Fibroblast of the aortic adventitia (primary cell): ENCODE results near the gene SPPL2B. TPM values are rescaled to one million over a fixed set of nuclear protein-coding genes. Genes with fewer than 3 reads are reported as not detected.

ENCODE experiments used
- DNase-seq: peaks from one replicate; pipeline ENCODE4 v3.0.0-alpha.2; 2010; ENCODE audit warnings: low read depth
- H3K4me3 ChIP-seq: 2 replicates; pipeline ENCODE4 v1.5.1; 2011; ENCODE audit warnings: low read depth, mild to moderate bottlenecking, control low read depth, low read length, moderate library complexity
- CTCF ChIP-seq: IDR thresholded peaks from 2 replicates; pipeline ENCODE4 v1.5.1; 2011; ENCODE audit warnings: mild to moderate bottlenecking, low read length, control low read depth, inconsistent platforms; ENCODE audit not compliant: insufficient read depth
- total RNA-seq: library from RNA; depleted of rRNA; stranded (reverse); fragments of >200 nt; gene quantifications from 2 replicates; pipeline ENCODE4 v1.2.3, GENCODE V29; 2012; ENCODE audit warnings: low replicate concordance

SPPL2B gene
- total RNA-seq, 1 donor = 24.6 TPM

GRCh38 chr19:2361246-2362045 lies 33.0 kb downstream of the SPPL2B start:
- no peak overlapping the region for H3K4me3 ChIP-seq
- DNase-seq = no peak
- TF ChIP-seq CTCF = no peak

GRCh38 chr19:2362046-2362969 lies 33.8 kb downstream of the SPPL2B start:
- no peak for TF ChIP-seq CTCF
- no peak for DNase-seq
- no peak overlapping the region for H3K4me3 ChIP-seq

GRCh38 chr19:2362970-2363300 lies 34.5 kb downstream of the SPPL2B start:
- H3K4me3 ChIP-seq = no peak overlapping the region
- no peak for DNase-seq
- no peak for TF ChIP-seq CTCF

- no peak for TF ChIP-seq CTCF
- H3K4me3 ChIP-seq = no peak overlapping the region
- DNase-seq = no peak
Observed at GRCh38 chr19:2363419-2363818, 34.9 kb downstream of the SPPL2B start.

- TF ChIP-seq CTCF = no peak
- H3K4me3 ChIP-seq = no peak overlapping the region
- DNase-seq = no peak
Observed at GRCh38 chr19:2365201-2365970, 36.9 kb downstream of the SPPL2B start.

GRCh38 chr19:2371656-2372055 lies 43.2 kb downstream of the SPPL2B start:
- no peak for TF ChIP-seq CTCF
- H3K4me3 ChIP-seq = no peak overlapping the region
- no peak for DNase-seq
